HG03280 (cell line): ENCODE results near the gene FOLR1.
"Not testable (repeated sequence)": the region's sequence is repeated elsewhere in the genome, so short reads cannot be mapped to it uniquely, and the experiment has no call there.

Source experiments
- ATAC-seq: cut with Tn5 transposase; IDR thresholded peaks from one replicate; pipeline ENCODE4 v1.9.1; 2021; ENCODE audit warnings: mild to moderate bottlenecking, moderate library complexity; ENCODE audit not compliant: unreplicated experiment

FOLR1 gene

GRCh38 chr11:72191961-72192381, at the start of gene FOLR1:
FOLR1 (plus strand) TSS chr11:72192140; CDS start chr11:72192174, 34 bp downstream.
- ATAC-seq = no peak

GRCh38 chr11:72142543-72142942, 49.4 kb upstream of the FOLR1 start:
- ATAC-seq = not testable (repeated sequence)

GRCh38 chr11:72144807-72145565, 47.0 kb upstream of the FOLR1 start:
- ATAC-seq = no peak

- ATAC-seq = no peak
Observed at GRCh38 chr11:72146625-72147024, 45.3 kb upstream of the FOLR1 start.

GRCh38 chr11:72150882-72151281, 41.1 kb upstream of the FOLR1 start:
- no peak for ATAC-seq

GRCh38 chr11:72153874-72154273, 38.1 kb upstream of the FOLR1 start:
- ATAC-seq = not testable (repeated sequence)

DNA sequence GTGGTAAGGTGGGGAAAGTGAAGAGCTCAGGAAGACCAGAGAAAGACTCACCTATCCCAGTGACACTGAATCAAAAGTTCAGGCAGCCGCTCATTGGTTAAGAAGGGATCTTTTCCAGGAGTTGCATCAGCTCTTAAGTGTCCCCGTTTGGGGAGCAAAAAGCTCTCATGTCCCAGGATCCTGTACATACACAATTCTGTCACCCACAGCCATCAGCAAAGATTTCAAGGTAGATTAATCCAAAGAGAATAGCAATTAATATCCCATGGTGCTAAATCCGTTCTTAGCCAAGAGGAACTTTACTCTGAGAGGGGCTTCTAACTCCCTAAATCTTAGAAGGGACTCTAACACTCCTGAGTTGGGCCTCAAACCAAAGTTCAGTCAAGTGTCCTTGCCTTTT, 37.1 kb upstream of the FOLR1 start:
- no peak for ATAC-seq

- no peak for ATAC-seq
Observed at GRCh38 chr11:72155751-72156150, 36.2 kb upstream of the FOLR1 start.

DNA sequence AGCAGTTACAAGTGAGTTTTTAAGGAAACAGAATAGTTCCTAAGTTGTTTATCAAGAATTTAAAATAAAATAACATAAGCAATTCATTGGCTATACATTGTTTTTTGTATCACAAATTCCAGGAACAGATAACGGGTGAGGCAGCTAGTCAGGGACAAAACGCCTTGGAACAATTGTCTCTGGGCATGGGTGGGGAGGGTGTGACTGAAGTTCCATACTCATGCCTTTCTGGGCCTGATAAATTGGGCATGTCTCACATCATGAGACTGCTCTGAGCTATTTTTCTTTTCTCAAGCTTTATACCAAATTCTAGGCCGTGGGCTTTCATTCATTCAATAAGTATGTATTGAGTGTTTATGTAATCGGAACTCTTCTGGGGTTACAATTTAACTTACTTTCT, 34.8 kb upstream of the FOLR1 start:
- no peak for ATAC-seq

DNA sequence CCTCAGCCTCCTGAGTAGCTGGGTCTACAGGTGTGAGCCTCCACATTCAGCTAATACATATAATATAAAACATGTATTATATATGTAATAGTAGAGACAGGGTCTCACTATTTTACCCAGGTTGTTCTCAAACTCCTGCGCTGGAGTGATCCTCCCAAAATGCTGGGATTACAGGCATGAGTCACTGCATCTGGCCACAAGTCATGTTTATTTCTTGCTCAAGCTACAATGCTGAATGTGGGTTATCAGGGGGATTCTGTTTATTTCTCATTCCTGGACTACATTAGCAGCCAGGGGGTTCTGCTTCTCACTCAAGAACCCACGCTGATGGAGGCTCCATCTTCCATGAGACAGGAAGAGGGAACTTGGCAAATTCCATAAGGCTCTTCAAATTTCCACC, 31.6 kb upstream of the FOLR1 start:
- ATAC-seq = no peak

DNA sequence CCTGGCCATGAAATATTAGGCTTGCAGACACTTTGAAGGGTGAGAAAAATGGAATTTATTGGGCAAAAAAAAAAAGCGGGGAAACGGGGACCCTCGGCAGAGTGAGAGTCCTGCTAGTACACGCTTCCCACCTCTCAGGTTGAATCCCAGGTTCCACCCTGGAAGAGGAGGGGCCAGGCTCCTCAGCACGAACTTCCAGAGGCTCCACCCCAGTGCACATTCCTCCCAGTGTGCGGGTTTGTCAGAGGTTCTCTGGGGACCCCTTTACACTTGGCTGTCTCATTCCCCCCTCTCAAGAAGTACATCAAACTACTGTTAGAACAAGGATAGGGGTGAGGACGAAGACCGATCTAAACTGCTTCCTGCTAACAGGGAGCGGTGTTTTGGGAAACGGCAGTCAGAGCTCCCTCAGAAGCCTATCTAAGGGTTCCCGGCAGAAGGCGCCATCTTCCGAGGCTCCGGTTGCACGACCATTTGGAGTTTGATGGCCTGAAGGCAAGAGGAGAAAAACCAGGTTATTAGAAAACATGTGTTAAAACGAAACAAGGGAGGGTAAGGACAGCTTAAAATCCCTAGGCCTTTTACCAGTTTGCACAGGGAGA, 28.9 kb upstream of the FOLR1 start:
- ATAC-seq = no peak

DNA sequence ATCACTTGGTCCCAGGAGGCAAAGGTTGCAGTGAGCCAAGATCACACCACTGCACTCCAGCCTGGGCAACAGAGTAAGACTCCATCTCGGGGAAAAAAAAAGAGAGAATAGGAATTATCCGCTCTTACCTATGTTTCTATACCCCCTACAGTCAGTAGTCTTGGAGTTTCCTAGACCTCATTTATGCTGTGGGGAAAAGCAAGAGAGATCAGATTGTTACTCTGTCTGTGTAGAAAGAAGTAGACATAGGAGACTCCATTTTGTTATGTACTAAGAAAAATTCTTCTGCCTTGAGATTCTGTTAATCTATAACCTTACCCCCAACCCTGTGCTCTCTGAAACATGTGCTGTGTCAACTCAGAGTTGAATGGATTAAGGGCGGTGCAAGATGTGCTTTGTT, 27.8 kb upstream of the FOLR1 start:
- ATAC-seq = not testable (repeated sequence)

- not testable (repeated sequence) for ATAC-seq
Observed at GRCh38 chr11:72169046-72169555, 22.8 kb upstream of the FOLR1 start.

DNA sequence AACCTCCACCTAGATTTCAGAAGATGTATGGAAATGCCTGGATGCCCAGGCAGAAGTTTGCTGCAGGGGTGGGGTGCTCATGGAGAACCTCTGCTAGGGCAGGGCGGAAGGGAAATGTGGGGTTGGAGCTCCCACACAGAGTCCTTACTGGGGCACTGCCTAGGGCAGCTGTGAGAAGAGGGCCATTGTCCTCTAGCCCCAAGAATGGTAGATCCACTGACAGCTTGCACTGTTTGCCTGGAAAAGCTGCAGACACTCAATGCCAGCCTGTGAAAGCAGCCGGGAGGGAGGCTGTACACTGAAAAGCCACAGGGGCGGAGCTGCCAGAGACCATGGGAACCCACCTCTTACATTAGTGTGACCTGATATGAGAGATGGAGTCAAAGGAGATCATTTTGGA, 22.2 kb upstream of the FOLR1 start:
- ATAC-seq = not testable (repeated sequence)

- ATAC-seq = not testable (repeated sequence)
Observed at GRCh38 chr11:72172043-72172442, 19.9 kb upstream of the FOLR1 start.

GRCh38 chr11:72173291-72173690, 18.6 kb upstream of the FOLR1 start:
- ATAC-seq = no peak

DNA sequence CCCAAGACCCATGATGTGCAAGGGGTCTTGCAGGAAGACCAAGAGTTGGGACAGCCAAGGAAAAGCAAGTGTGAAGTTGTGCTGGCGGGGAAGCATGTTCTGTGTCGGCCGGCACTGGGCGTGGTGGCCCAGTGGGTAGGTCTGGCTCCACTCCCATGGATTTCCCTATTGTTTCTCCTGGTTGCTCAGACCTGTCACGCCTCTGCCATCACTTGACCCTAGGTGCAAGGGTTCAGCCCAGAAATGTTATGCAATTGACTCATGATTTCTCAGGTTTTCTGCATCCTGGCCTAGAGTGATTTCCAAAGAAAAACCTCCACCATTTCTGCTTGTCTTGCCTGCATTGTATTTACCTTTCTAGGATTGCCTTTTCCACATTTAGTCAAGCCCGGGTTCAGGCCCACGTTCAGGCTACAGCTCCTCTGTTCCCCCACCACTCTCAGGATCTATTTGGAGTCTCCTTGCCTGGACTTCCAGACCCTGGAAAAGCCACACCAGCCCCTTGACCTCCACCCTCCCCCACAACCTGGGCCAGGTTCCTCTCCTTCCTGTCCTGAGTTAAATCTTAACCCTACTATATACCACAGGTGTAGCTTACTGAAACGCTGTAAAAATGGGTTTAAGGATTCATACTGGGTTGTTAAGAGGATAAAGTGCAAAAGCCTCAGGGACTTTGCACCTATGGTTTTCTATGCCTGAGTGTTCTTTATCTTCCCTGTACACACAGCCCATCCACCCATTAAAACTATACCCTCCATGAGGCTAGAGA, 17.5 kb upstream of the FOLR1 start:
- ATAC-seq = no peak

- no peak for ATAC-seq
Observed at GRCh38 chr11:72177656-72178055, 14.3 kb upstream of the FOLR1 start.

DNA sequence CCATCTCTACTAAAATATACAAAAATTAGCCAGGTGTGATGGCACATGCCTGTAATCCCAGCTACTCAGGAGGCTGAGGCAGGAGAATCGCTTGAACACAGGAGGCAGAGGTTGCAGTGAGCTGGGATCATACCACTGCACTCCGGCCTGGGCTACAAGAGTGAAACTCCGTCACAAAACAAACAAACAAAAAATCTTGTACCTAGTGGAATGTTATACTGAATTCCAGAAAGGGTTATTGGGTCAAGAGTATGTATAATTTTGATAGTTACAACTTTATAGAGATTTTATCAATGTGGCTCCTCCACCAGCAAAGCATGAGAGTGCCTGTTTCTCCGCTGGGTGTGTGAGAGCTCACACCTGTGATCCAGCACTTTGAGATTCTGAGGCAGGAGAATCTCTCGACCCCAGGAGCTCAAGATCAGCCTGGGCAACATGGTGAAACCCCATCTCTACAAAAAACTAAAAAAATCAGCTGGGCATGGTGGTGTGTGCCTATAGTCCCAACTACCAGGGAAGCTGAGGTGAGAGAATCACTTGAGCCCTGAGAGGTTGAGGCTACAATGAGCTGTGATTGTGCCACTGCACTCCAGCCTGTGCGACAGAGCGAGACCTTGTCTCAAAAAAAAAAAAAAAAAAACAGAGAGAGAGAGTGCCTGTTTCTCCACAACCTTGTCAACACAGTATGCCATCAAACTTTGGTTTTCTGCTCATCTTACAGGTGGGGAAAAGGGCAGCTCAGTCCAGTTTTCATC, 12.7 kb upstream of the FOLR1 start:
- no peak for ATAC-seq

- ATAC-seq = no peak
Observed at GRCh38 chr11:72179804-72180396, 12.0 kb upstream of the FOLR1 start.
